Measurements from ENCODE around the gene NDUFB10.

Gene NDUFB10
- total RNA-seq, result 18.6 to 56.9 (median 38.5) reads per million in 9 experiments

DNA sequence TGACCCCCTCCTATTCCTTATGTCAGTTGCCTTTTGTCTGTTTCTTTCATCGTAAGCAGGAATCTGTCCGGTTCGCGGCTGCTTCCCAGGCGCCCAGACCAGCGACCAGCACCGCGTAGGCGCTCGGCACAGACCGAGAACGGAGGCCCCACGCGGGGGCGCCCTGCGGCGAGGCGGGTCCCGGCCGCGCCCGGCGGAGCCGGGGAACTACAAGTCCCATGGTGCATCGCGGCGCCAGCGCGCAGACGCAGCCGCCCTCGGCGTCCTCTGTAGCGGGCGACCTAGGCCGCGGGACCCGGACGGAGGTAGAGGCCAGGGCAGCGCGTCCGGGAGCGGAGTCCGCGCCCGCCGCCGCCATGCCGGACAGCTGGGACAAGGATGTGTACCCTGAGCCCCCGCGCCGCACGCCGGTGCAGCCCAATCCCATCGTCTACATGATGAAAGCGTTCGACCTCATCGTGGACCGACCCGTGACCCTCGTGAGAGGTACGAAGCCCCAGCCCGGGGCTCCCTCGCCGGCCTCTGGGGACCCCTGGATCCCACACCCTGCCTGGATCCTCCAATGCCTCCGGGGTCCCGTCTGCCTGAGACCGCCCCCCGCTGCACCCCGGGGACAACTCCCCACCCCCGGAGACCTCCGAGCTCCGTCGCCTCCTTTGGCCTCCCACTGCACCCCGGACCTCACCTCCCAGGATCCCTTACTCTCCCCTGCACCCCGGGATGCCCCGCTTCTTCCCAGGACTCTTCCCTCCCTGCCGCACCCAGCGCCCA lies at the start of gene NDUFB10:
NDUFB10 (plus strand) TSS at position 270 of the 771 bp plus-strand sequence; CDS start at position 357, 87 bp downstream.
- peak; percentile 83 for ATAC-seq (replicated peaks)
- H3K4me1 Mint-ChIP-seq (ENCODE audit: low read depth in 2 of 2), result peaks cover 32 to 41% of the 10 kb centered on the region in 2 donors
- no peaks in the 10 kb centered on the region for H3K9me3 Mint-ChIP-seq
- no peaks in the 10 kb centered on the region for H3K27me3 Mint-ChIP-seq
- peaks cover 46% of the 10 kb centered on the region for H3K36me3 Mint-ChIP-seq (ENCODE audit: insufficient read depth)
- H3K4me3 Mint-ChIP-seq, result peak within 1 kb of the TSS; percentile 94 to 95
- peak within 1 kb of the TSS; percentile 98 to 99 for H3K27ac Mint-ChIP-seq
- DNase-seq, result peak; percentile 87 to 90 (median 87)

DNA sequence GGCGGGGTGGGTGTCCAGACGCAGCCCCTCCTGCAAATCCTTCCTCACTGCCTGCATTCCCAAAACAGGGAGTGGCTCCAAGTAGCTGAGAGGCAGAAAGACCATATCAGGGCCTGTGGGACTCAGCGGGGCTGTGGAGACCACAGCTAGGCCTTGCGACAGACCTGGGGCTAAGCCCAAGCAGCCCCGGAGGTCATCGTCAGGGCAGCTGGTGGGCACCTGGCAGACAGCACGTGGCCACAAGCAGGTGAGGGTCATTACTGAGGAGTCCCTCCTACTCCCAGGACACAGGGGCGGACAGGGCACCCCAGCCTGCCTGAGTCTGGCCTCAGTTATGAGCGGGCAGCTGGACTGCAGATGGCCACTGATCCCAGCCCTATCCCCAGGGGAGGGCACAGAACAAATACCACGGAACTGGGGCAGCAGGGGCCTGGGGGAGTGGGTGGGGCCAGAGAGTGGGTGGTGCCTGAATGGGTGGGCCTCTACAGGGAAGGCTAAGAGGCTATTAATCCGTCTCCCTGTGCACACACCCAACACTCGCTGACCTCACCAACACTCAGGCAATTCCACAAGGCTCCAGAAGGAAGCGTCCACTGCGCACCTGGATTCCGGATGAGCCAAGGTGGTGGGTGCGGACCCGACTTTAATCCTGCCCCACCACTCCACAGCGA lies 49.6 kb upstream of the NDUFB10 start:
- Mint-ChIP-seq H3K9me3 (no peaks in the 10 kb centered on the region), H3K27ac (no peak overlapping the region), H3K4me3 (no peak overlapping the region), H3K36me3 (ENCODE audit: insufficient read depth) (no peaks in the 10 kb centered on the region), H3K4me1 (ENCODE audit: low read depth in 2 of 2) (no peaks in the 10 kb centered on the region), H3K27me3 (peaks cover 7 to 49% of the 10 kb centered on the region in 2 donors)
- ATAC-seq (replicated peaks) (no peak), DNase-seq (no peak)

- Mint-ChIP-seq H3K36me3 (ENCODE audit: insufficient read depth) (no peaks in the 10 kb centered on the region), H3K9me3 (no peaks in the 10 kb centered on the region), H3K27me3 (peaks cover 26 to 55% of the 10 kb centered on the region in 2 donors), H3K4me1 (ENCODE audit: low read depth in 2 of 2) (no peaks in the 10 kb centered on the region), H3K27ac (no peak overlapping the region), H3K4me3 (no peak overlapping the region)
- DNase-seq (no peak), ATAC-seq (replicated peaks) (no peak)
Measured at GRCh38 chr16:1911467-1912214, 47.7 kb upstream of the NDUFB10 start.

DNA sequence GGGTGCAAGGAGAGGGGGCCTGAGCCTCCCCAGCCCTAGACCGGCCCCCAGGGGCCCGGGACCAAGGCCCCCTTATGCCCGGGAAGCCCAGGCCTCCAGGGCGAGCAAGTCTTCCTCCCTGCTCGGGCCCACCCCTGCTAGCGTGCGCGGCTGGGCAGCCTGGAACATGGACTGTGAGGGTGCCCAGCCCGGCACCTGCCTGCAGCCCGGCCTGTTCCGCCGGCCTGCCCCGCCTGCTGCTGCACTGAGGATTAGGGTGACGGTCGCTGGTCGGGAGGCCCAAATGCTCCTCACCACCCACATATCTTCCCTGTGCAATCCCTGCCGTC lies 47.2 kb upstream of the NDUFB10 start:
- Mint-ChIP-seq H3K4me3 (no peak overlapping the region), H3K36me3 (ENCODE audit: insufficient read depth) (no peaks in the 10 kb centered on the region), H3K27me3 (peaks cover 31 to 55% of the 10 kb centered on the region in 2 donors), H3K27ac (no peak overlapping the region), H3K9me3 (no peaks in the 10 kb centered on the region), H3K4me1 (ENCODE audit: low read depth in 2 of 2) (no peaks in the 10 kb centered on the region)
- DNase-seq (no peak), ATAC-seq (replicated peaks) (no peak)

GRCh38 chr16:1913327-1914083 lies 45.8 kb upstream of the NDUFB10 start:
- DNase-seq (no peak), ATAC-seq (replicated peaks) (no peak)
- no peaks in the 10 kb centered on the region for H3K36me3 Mint-ChIP-seq (ENCODE audit: insufficient read depth)
- H3K4me1 Mint-ChIP-seq (ENCODE audit: low read depth in 2 of 2), result no peaks in the 10 kb centered on the region
- H3K27ac Mint-ChIP-seq, result no peak overlapping the region
- no peak overlapping the region for H3K4me3 Mint-ChIP-seq
- peaks cover 31 to 53% of the 10 kb centered on the region in 2 donors for H3K27me3 Mint-ChIP-seq
- H3K9me3 Mint-ChIP-seq, result no peaks in the 10 kb centered on the region

DNA sequence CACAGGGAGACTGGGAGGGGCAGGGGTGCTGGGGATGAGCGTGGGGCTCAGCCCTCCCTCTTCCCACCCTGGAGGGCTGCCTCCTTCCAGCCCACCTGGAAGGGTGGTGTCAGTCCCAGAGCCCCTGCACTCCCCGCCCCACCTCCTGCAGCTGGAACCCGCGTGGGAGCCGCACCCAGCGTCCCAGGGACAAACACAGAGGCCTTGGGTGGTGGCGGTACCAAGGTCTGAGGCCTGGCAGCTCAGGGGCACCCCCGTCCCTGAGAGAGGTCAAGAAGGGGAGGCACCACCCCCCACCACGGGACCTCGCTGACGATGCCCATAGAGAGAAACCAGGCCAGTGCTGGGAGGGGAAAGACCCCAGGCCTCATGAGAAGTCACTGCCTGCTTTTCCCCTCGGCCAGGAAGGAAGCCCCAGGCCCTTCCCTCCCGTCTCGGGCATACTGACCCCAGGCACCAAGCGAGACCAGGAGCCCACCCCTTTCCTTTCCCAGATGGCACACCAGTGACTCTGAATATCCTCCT lies 45.2 kb upstream of the NDUFB10 start:
- Mint-ChIP-seq H3K36me3 (ENCODE audit: insufficient read depth) (no peaks in the 10 kb centered on the region), H3K4me3 (no peak overlapping the region), H3K27ac (no peak overlapping the region), H3K27me3 (peaks cover 26 to 53% of the 10 kb centered on the region in 2 donors), H3K4me1 (ENCODE audit: low read depth in 2 of 2) (no peaks in the 10 kb centered on the region), H3K9me3 (no peaks in the 10 kb centered on the region)
- DNase-seq, result no peak
- no peak for ATAC-seq (replicated peaks)

- Mint-ChIP-seq H3K27ac (no peak overlapping the region), H3K4me3 (no peak overlapping the region), H3K27me3 (peaks cover 31 to 54% of the 10 kb centered on the region in 2 donors), H3K4me1 (ENCODE audit: low read depth in 2 of 2) (no peaks in the 10 kb centered on the region), H3K9me3 (no peaks in the 10 kb centered on the region), H3K36me3 (ENCODE audit: insufficient read depth) (no peaks in the 10 kb centered on the region)
- DNase-seq, result no peak
- ATAC-seq (replicated peaks), result no peak
Measured at GRCh38 chr16:1914988-1915387, 44.4 kb upstream of the NDUFB10 start.

DNA sequence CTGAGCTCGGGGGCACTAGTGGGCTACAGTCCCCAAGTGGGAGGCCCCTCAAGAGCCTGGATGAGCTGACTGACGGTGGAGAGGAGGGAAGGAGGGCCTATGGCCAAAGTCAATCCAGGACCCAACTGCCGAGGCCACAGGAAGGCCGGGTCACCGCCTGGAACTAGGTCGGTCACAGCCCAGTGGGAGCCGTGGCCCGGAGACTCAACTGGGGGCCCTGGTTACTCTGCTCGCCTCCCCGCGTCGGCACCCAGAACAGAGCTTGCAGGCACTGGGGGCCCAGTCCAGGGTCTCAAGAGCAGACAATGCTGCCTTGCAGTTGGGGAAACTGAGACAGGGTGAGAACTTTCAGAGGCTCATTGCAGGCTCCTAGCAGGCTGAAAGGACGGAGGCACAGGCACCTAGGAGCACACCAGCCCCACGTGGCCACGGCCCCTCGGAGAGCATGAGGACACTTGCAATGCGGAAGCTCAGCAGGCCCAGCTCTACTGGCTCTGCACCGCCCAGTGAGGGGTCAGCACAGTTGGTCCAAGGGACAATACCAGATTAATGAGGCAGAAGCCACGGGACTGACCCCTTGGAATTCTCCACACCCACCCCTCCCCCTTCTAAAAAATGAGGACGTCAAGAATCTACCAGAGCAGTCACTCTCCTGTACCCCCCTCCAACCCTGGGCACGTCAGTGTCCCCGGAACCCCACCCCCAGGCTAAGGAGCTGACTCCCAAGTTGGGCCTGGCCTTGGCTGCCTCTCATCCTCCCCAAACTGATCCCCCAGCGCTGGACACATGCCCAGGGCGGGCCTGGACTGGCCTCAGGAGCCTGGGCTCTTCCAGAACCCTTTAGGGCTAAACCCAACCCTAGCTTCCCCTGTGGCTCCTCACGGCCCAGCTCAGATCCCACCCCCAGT lies 43.4 kb upstream of the NDUFB10 start:
- DNase-seq (no peak), ATAC-seq (replicated peaks) (no peak)
- Mint-ChIP-seq H3K27ac (no peak overlapping the region), H3K9me3 (no peaks in the 10 kb centered on the region), H3K27me3 (peaks cover 41 to 64% of the 10 kb centered on the region in 2 donors), H3K4me1 (ENCODE audit: low read depth in 2 of 2) (no peaks in the 10 kb centered on the region), H3K4me3 (no peak overlapping the region), H3K36me3 (ENCODE audit: insufficient read depth) (no peaks in the 10 kb centered on the region)

DNA sequence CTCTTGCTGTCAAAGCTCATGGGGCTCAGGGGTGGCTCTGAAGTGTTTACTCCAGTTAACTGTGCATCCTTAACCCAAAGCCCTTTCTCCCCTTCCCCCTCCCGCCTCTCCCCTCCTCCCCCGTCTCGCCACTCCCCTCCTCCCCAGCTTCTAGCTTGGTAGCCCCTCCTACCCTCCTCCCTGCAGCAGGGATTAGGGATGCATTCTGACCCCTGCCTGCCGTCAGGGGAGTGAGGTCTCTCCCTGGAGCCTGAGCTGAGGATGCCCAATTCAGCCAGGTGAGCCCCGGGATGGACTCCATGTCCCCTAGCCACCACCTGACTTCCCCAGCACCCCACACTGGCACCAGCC lies 42.7 kb upstream of the NDUFB10 start:
- H3K9me3 Mint-ChIP-seq, result no peaks in the 10 kb centered on the region
- peaks cover 47 to 70% of the 10 kb centered on the region in 2 donors for H3K27me3 Mint-ChIP-seq
- H3K27ac Mint-ChIP-seq, result no peak overlapping the region
- H3K36me3 Mint-ChIP-seq (ENCODE audit: insufficient read depth), result no peaks in the 10 kb centered on the region
- H3K4me3 Mint-ChIP-seq, result no peak overlapping the region
- ATAC-seq (replicated peaks), result no peak
- DNase-seq, result no peak
- no peaks in the 10 kb centered on the region for H3K4me1 Mint-ChIP-seq (ENCODE audit: low read depth in 2 of 2)

- Mint-ChIP-seq H3K27ac (no peak overlapping the region), H3K4me3 (no peak overlapping the region), H3K36me3 (ENCODE audit: insufficient read depth) (no peaks in the 10 kb centered on the region), H3K4me1 (ENCODE audit: low read depth in 2 of 2) (no peaks in the 10 kb centered on the region), H3K27me3 (peaks cover 50 to 75% of the 10 kb centered on the region in 2 donors), H3K9me3 (no peaks in the 10 kb centered on the region)
- DNase-seq, result no peak
- no peak for ATAC-seq (replicated peaks)
Measured at GRCh38 chr16:1917056-1917664, 42.2 kb upstream of the NDUFB10 start.

GRCh38 chr16:1917665-1918350 lies 41.5 kb upstream of the NDUFB10 start:
- no peak for DNase-seq
- no peaks in the 10 kb centered on the region for H3K9me3 Mint-ChIP-seq
- H3K27ac Mint-ChIP-seq, result no peak overlapping the region
- H3K4me3 Mint-ChIP-seq, result no peak overlapping the region
- peaks cover 57 to 78% of the 10 kb centered on the region in 2 donors for H3K27me3 Mint-ChIP-seq
- no peaks in the 10 kb centered on the region for H3K4me1 Mint-ChIP-seq (ENCODE audit: low read depth in 2 of 2)
- no peak for ATAC-seq (replicated peaks)
- no peaks in the 10 kb centered on the region for H3K36me3 Mint-ChIP-seq (ENCODE audit: insufficient read depth)
